GM18858 (cell line): Measurements from ENCODE around the gene MAGEA11.
A peak's percentile ranks its signal among the peaks of the same experiment; 100 is the strongest.
"Not testable (repeated sequence)": the region's sequence is repeated elsewhere in the genome, so short reads cannot be mapped to it uniquely, and the experiment has no call there.

Experiments used
- ATAC-seq: cut with Tn5 transposase; IDR thresholded peaks from one replicate; pipeline ENCODE4 v1.9.1; 2021; ENCODE audit not compliant: unreplicated experiment

MAGEA11 gene

DNA sequence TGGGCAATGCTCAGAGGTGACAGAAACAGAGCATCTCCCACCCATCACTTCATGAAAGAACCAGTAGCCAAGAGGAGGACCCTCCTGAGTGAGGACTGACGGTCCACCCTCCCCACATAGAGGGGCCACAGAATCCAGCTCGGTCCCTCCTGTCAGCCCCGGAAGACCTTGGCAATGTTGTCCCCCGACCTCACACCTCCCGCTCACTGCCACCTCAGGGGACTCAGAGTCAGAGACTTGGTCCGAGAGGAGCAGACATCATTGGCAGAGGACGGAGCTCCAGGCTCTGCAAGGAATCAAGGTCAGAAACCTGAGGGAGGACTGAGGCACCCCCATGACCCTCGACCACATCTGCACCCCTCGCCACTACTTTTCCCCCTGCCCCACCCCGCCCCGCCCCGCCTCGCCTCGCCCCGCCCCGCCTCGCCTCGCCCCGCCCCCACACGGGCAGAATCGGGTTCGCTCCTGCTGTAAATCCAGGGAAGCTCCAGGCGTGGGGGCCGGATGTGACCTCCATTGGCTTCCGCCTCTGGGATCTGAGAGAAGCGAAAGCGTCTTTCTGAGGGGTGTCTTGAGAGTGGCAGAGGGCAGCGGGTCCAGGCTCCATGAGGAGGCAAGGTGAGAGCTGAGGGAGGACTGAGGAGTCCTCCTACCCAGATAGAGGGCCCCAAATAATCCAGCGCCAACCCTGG is at the start of gene MAGEA11:
Gene MAGEA11, plus strand, starts transcription at position 516 of the 692 bp plus-strand sequence. CDS start 1,100 bp downstream, outside the sequence.
- no peak for ATAC-seq

GRCh38 chrX:149675088-149675487 is 36.8 kb upstream of the MAGEA11 start:
- not testable (repeated sequence) for ATAC-seq

DNA sequence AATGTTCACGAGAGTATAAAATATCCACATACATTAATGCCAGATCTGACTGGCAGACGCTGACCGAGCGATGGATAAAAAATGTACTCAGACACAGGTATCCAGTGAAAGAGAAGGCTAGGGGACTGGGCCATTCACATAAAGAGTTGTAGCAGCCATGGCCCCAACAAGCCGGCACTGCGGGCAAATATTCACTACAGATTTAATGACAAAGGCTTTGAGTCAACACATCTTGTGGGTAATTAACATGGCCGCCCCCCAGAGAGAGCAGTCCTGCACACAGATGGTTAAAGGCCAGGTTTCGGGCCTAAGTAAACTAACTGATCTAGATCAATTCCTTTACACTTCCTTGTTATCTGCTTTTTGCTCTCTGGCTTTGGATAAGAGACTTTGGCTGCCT is 36.3 kb upstream of the MAGEA11 start:
- not testable (repeated sequence) for ATAC-seq

DNA sequence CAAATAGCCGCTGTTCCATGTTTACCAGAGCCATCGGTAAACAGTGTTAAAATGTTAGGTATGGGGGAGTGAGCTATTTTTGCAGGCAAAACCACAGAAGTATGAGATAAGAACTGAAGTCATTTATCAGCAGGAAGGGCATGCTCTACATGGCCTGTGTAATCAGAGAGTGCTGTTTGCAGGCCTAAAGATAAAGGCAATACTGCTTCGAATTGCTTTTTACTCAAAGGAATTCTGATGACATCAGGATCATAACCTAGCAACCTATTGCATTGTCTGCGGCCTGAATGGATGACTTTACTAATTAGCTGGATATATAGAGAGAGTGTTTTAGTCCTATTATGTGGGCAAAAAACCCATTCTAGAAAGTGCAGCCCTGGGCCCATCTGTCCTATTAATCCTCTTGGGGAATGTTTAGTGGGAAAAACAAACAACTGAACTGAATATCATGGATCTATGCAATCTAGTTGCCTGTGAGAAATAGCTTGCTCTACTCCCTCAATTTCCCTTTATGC is 32.6 kb upstream of the MAGEA11 start:
- ATAC-seq: not testable (repeated sequence)

GRCh38 chrX:149681182-149681581 is 30.7 kb upstream of the MAGEA11 start:
- ATAC-seq: no peak

DNA sequence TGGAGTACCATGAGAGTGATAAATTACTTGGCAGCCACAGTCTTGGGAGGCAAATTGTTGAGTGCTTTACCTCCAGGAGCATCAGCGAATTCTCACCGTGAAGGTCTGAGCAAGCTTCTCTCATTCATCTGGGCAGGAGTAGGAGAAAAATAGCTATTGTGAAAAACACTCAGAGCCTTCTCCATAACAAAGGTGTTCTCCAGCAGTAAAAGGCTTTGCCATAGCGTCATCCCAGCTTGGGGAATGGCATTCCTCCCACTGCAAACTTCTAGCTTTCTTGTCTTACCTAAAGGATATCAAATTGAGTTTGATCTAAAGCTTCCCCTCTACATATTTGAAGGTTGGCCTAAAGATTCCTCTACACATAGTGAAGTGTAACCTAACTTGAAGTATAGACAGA is 29.8 kb upstream of the MAGEA11 start:
- ATAC-seq: no peak

DNA sequence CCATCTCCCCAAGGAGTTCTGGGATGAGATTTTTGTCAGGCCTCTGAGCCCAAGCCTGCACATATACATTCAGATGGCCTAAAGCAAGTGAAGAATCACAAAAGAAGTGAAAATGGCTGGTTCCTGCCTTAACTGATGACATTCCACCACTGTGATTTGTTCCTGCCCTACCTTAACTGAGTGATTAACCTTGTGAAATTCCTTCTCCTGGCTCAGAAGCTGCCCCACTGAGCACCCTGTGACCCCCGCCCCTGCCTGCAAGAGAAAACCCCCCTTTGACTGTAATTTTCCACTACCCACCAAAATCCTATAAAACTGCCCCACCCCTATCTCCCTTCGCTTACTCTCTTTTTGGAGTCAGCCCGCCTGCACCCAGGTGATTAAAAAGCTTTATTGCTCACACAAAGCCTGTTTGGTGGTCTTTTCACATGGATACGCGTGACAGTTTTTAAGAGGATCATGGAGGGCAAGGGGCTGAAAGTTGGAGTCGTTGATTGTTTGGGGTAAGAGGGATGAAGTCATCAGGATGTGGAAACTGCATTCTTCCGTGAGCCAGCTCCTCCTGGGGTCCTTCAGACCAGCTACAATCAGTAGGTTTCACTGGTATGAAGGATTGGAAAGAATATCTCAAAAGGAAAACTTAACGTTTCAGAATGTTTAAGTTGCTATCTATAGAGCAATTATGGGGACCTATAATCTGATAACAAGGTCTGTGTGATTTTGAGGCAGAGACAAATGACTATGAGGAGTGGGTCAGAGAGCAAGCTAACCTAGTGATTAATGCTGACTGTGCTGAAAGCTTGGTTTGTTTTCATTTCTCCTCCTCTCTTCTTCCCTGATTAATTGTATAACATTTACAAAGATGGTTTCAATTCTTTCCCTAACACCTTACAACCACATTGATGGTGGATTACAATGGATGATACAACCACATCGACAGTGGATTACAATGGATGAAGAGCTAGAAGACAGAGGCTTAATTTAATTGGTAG is 28.6 kb upstream of the MAGEA11 start:
- ATAC-seq: no peak

DNA sequence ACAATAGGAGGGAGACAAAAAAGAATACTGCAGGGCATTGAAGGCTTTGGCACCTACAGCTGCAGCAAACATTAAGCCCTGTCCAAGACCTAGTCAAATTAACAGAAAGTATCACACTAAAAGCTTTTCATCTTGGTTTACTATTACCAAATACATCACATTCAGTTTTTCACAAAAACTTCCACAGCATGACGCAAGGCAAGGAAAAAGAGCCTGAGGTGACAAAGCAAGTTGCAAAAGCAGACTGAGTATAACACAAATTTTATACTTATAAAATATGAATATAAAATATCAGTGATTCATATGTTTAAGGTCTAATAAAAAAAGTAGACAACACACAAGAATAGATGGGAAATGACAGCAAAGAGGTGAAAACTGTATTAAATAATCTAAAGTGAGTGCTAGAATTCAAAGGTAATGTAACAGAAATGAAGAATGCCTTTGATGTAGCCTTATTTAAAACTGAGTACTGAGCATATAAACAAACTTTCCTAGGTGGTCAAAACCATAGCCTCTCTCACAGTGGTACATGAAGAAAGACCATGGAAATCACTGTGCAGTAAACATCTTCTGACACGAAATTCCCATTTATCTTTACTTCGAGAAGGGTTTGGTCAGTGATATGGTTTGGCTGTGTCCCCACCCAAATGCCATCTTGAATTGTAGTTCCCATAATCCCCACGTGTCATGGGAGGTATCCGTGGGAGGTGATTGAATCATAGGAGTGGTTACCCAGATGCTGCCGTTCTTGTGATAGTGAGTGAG is 27.7 kb upstream of the MAGEA11 start:
- ATAC-seq: no peak

- ATAC-seq: no peak
These were observed 23.9 kb upstream of the MAGEA11 start for GRCh38 chrX:149687991-149688390.

GRCh38 chrX:149688552-149688951 is 23.3 kb upstream of the MAGEA11 start:
- ATAC-seq: no peak

DNA sequence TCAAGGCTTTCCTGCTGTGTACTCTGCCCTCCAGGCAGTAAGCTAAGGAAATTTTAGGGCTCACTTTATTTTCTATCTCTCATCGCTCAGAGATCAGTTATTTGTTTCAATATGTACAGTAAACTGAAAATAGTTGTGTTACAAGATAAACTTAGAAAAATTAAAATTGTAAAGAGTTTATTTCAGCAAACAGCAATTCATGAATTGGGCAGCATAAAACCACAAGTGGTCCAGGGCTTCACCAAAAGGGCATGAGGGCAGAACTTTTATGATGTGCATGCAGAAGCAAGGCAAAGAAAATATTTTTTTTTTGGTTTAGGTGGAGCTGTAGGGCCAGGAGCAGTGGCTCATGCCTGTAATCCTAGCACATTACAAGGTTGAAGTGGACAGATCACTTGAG is 20.1 kb upstream of the MAGEA11 start:
- ATAC-seq: no peak

GRCh38 chrX:149692686-149693272 is 19.1 kb upstream of the MAGEA11 start:
- ATAC-seq: not testable (repeated sequence)

GRCh38 chrX:149699761-149700160 is 12.1 kb upstream of the MAGEA11 start:
- ATAC-seq: no peak

DNA sequence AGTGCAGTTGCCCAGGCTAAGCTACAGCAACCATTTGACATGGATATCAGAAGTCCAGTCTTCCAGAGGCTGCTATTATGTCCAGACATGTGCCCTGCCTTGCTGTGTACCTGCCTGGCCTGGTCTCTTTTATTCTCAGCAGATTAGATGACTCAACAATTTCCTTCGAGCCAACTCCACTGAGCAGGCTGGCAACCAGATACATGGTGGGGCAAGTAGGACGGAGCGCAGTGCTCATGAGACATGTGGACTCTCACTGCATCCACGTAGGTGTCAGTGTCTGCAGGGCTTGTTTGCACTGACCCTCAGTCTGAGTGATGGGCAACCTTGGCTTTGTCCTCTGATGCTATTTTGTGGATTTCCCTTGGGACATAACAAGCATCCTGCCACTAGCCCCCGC is 7.2 kb upstream of the MAGEA11 start:
- ATAC-seq: no peak

DNA sequence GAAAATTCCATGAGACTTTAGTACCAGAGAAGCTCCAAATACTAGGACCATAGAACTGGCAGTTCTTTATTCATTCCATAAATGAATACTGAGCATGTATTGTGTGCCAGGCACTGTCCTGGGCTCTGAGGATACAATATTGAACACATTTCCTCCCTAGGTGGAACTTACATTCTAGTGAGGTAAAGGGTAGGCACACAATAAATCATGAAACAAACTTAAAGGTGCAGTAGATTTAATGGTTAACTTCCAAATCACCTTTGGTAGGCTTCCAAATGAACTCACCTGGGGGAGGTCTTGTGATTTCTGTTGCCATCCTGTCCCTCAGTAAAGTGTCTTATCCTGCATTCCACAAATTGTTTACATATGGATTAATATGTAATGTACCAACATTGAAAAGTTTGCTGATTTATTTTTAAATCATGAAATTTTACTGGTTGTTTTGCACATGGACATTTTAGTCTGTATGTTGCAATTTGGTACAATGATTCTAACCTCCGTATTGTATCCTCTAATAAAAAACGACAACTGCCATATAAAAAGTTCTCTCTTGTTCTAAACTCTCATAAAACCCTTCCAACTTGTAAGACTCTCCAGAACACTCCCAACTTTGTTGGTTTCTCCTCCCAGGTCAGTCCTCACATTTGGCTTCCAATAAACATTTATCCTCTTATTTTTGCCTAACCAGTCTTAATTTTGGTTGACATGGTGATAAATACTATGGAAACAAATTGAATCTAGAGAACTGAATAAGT is 4.5 kb upstream of the MAGEA11 start:
- ATAC-seq: no peak

DNA sequence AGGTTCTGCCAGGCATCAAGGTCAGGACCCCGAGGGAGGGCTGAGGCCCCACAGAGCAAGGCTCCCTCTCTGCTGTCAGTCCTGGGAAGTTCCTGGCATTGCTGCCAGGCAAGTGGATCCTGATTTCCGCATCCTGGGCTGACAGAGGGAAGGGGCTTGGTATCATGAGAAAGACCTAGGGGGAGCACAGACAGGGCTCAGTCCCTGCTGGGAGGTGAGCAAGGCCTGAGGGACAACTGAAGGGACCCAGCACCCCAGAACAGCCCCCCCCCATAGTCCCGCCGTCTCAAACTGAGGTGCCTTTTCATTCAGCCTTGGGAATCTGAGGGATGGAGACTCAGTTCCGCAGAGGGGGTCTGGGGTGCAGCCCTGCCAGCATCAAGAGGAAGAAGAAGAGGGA is 971 bp downstream of the MAGEA11 start:
- ATAC-seq: no peak

- no peak for ATAC-seq
These were observed 1.6 kb downstream of the MAGEA11 start for GRCh38 chrX:149713279-149714050.

- peak; percentile 66 for ATAC-seq
These were observed 3.6 kb downstream of the MAGEA11 start for GRCh38 chrX:149715468-149715867.

- no peak for ATAC-seq
These were observed 4.8 kb downstream of the MAGEA11 start for GRCh38 chrX:149716632-149717031.
